HG03045 (cell line): ENCODE data around the gene RNASE13.

Experiments
- ATAC-seq: cut with Tn5 transposase; IDR thresholded peaks from one replicate; pipeline ENCODE4 v1.9.1; 2021; ENCODE audit warnings: mild to moderate bottlenecking, moderate library complexity; ENCODE audit not compliant: unreplicated experiment

RNASE13 gene

GRCh38 chr14:21034707-21035106 is at the start of gene RNASE13:
TSS of gene RNASE13 (minus strand) at chr14:21034807. CDS start at chr14:21034288, 519 bp downstream.
- no peak for ATAC-seq

- ATAC-seq: no peak
Observed at GRCh38 chr14:21084396-21084795, 49.8 kb upstream of the RNASE13 start.

- no peak for ATAC-seq
Observed at GRCh38 chr14:21083565-21084325, 49.1 kb upstream of the RNASE13 start.

GRCh38 chr14:21081521-21082142 is 47.0 kb upstream of the RNASE13 start:
- no peak for ATAC-seq

- no peak for ATAC-seq
Observed at GRCh38 chr14:21078726-21079125, 44.1 kb upstream of the RNASE13 start.

- no peak for ATAC-seq
Observed at GRCh38 chr14:21078287-21078686, 43.7 kb upstream of the RNASE13 start.

- no peak for ATAC-seq
Observed at GRCh38 chr14:21077672-21078071, 43.1 kb upstream of the RNASE13 start.

GRCh38 chr14:21075719-21076437 is 41.3 kb upstream of the RNASE13 start:
- no peak for ATAC-seq

- ATAC-seq: no peak
Observed at GRCh38 chr14:21074398-21075272, 40.0 kb upstream of the RNASE13 start.

GRCh38 chr14:21073921-21074320 is 39.3 kb upstream of the RNASE13 start:
- ATAC-seq: no peak

- ATAC-seq: no peak
Observed at GRCh38 chr14:21072781-21073339, 38.3 kb upstream of the RNASE13 start.

- no peak for ATAC-seq
Observed at GRCh38 chr14:21072031-21072473, 37.4 kb upstream of the RNASE13 start.

GRCh38 chr14:21071225-21072030 is 36.8 kb upstream of the RNASE13 start:
- peak; percentile 57 for ATAC-seq

- no peak for ATAC-seq
Observed at GRCh38 chr14:21070610-21071224, 36.1 kb upstream of the RNASE13 start.

GRCh38 chr14:21070083-21070609 is 35.5 kb upstream of the RNASE13 start, which contains the start of gene ARHGEF40:
TSS of gene ARHGEF40 (plus strand) at chr14:21070304. CDS start at chr14:21070397, 93 bp downstream.
- ATAC-seq: no peak

GRCh38 chr14:21069388-21070082 is 34.9 kb upstream of the RNASE13 start:
- no peak for ATAC-seq

GRCh38 chr14:21068521-21069387 is 34.1 kb upstream of the RNASE13 start:
- no peak for ATAC-seq
